Liver (tissue), 9 donors: ENCODE data around the gene BCAP31. TPM values are rescaled to one million over a fixed set of nuclear protein-coding genes. Genes with fewer than 3 reads are reported as not detected.

Source experiments
- DNase-seq: peaks from one replicate; pipeline ENCODE4 v3.0.0-alpha.2; 2017; ENCODE audit warnings: low spot score
- H3K27ac ChIP-seq, 2 donors: one replicate each; pipeline ENCODE4 v1.7.0; 2013; ENCODE audit warnings: inconsistent platforms in 2 of 2, low read length in 2 of 2, control low read depth in 1 of 2, low read depth in 1 of 2, mild to moderate bottlenecking in 1 of 2
- H3K27me3 ChIP-seq, 4 donors: one replicate each; pipeline versions ENCODE4 v1.6.1 to v1.7.0; 2013; ENCODE audit warnings: low read length in 3 of 4, inconsistent platforms in 1 of 4, mild to moderate bottlenecking in 1 of 4, moderate library complexity in 1 of 4; ENCODE audit not compliant: control insufficient read depth in 4 of 4, insufficient read depth in 4 of 4
- H3K36me3 ChIP-seq, 4 donors: one replicate each; pipeline versions ENCODE4 v1.6.1 to v1.7.0; 2013; ENCODE audit warnings: low read length in 3 of 4, mild to moderate bottlenecking in 3 of 4, low read depth in 1 of 4, moderate library complexity in 1 of 4; ENCODE audit not compliant: control insufficient read depth in 4 of 4, insufficient read depth in 3 of 4
- H3K4me1 ChIP-seq, 4 donors: one replicate each; pipeline versions ENCODE4 v1.6.1 to v1.7.0; 2013; ENCODE audit warnings: low read length in 3 of 4, mild to moderate bottlenecking in 3 of 4, moderate library complexity in 1 of 4; ENCODE audit not compliant: control insufficient read depth in 4 of 4, insufficient read depth in 4 of 4
- H3K4me3 ChIP-seq, 3 donors: one replicate each; pipeline versions ENCODE4 v1.6.1 to v1.7.0; 2013; ENCODE audit warnings: low read length in 3 of 3, control low read depth in 1 of 3, low read depth in 1 of 3, mild to moderate bottlenecking in 1 of 3
- H3K9ac ChIP-seq, 2 donors: one replicate each; pipeline ENCODE4 v1.7.0; 2013; ENCODE audit warnings: low read length in 2 of 2, mild to moderate bottlenecking in 2 of 2, moderate library complexity in 2 of 2, control low read depth in 1 of 2, low read depth in 1 of 2
- H3K9me3 ChIP-seq, 4 donors: one replicate each; pipeline versions ENCODE4 v1.6.1 to v1.7.0; 2013; ENCODE audit warnings: low read length in 3 of 4; ENCODE audit not compliant: control insufficient read depth in 4 of 4
- ATF3 ChIP-seq: IDR thresholded peaks from 2 replicates; pipeline ENCODE4 v1.6.1; 2016; ENCODE audit warnings: antibody characterized with exemption
- CTCF ChIP-seq: fragments of 150-350 bp; IDR thresholded peaks from 2 replicates; pipeline ENCODE4 v1.5.1; 2017; ENCODE audit warnings: improper control_type of control experiment, low read depth, low read length; ENCODE audit not compliant: missing input control
- EGR1 ChIP-seq, 2 donors: IDR thresholded peaks; 2 replicates each; pipeline ENCODE4 v1.6.1; 2016 to 2018; ENCODE audit warnings: antibody characterized with exemption in 2 of 2, low read depth in 2 of 2
- FOXA1 ChIP-seq: IDR thresholded peaks from 2 replicates; pipeline ENCODE4 v1.6.1; 2016; ENCODE audit warnings: antibody characterized with exemption
- FOXA2 ChIP-seq: IDR thresholded peaks from 2 replicates; pipeline ENCODE4 v1.6.1; 2016; ENCODE audit warnings: antibody characterized with exemption
- HNF4A ChIP-seq, 2 donors: conservative IDR thresholded peaks; 2 replicates each; pipeline ENCODE4 v1.6.1; 2016; ENCODE audit warnings: antibody characterized with exemption in 2 of 2, mild to moderate bottlenecking in 2 of 2
- JUND ChIP-seq, 2 donors: IDR thresholded peaks; 2 replicates each; pipeline ENCODE4 v1.6.1; 2016; ENCODE audit warnings: antibody characterized with exemption in 2 of 2
- MAX ChIP-seq: IDR thresholded peaks from 2 replicates; pipeline ENCODE4 v1.6.1; 2016; ENCODE audit warnings: antibody characterized with exemption
- NR2F2 ChIP-seq: IDR thresholded peaks from 2 replicates; pipeline ENCODE4 v1.6.1; 2016; ENCODE audit warnings: antibody characterized with exemption
- RAD21 ChIP-seq, 2 donors: IDR thresholded peaks; 2 replicates each; pipeline ENCODE4 v1.6.1; 2016; ENCODE audit warnings: antibody characterized with exemption in 2 of 2, mild to moderate bottlenecking in 2 of 2
- REST ChIP-seq: IDR thresholded peaks from 2 replicates; pipeline ENCODE4 v1.6.1; 2016; ENCODE audit warnings: antibody characterized with exemption, mild to moderate bottlenecking
- RXRA ChIP-seq, 2 donors: IDR thresholded peaks; 2 replicates each; pipeline ENCODE4 v1.6.1; 2017 to 2018; ENCODE audit warnings: antibody characterized with exemption in 2 of 2, mild to moderate bottlenecking in 1 of 2
- TAF1 ChIP-seq: conservative IDR thresholded peaks from 2 replicates; pipeline ENCODE4 v1.6.1; 2016; ENCODE audit warnings: antibody characterized with exemption, mild to moderate bottlenecking
- YY1 ChIP-seq: IDR thresholded peaks from 2 replicates; pipeline ENCODE4 v1.6.1; 2016; ENCODE audit warnings: antibody characterized with exemption, mild to moderate bottlenecking
- WGBS: extraction: QIAGEN DNeasy Blood & Tissue Kit; methylation state at CpG from one replicate; pipeline ENCODE4 v1.1.7; 2013; 5-methylcytosine and 5-hydroxymethylcytosine counted together
- polyA plus RNA-seq, 2 donors: library from polyadenylated mRNA; stranded (reverse) in 1 of 2; unstranded in 1 of 2; fragments of 200-250 nt in 1 of 2; fragments of >200 nt in 1 of 2; fragmentation: Nextera tagmentation in 1 of 2; extraction: Ambion mirVana in 1 of 2; gene quantifications; one replicate each; pipeline versions ENCODE4 v1.2.1 to v1.2.3, GENCODE V29; 2013 to 2015
- total RNA-seq, 2 donors: library from RNA; depleted of rRNA; stranded (reverse); fragments of >200 nt; gene quantifications; one replicate each; pipeline ENCODE4 v1.2.3, GENCODE V29; 2014
- TF ChIP-seq, protein P1 (sequence below): IDR thresholded peaks from 2 replicates; pipeline ENCODE4 v1.6.1; 2016; ENCODE audit warnings: antibody characterized with exemption
- donor health status: healthy.
- donor health status: healthy.
- donor health status: healthy.
- donor health status: healthy.
- donor health status: healthy.

The BCAP31 gene
- total and polyA plus RNA-seq, 4 donors, result 64.6 to 158 (median 119) TPM

GRCh38 chrX:153662266-153662665 lies 61.9 kb downstream of the BCAP31 start:
- WGBS, result 10% methylated on average over 31 of the region's 31 CpGs
- H3K9me3 ChIP-seq, result no peaks in the 10 kb centered on the region
- no peak overlapping the region for H3K9ac ChIP-seq
- TF ChIP-seq FOXA2 (no peak), RXRA (IDR thresholded peaks at IDR 0.05) (no peak), RAD21 (IDR thresholded peaks at IDR 0.05) (peak; percentile 26 to 57), NR2F2 (no peak), CTCF (peak; percentile 8), HNF4A (conservative IDR thresholded peaks at IDR 0.05) (no peak), REST (no peak)
- H3K4me3 ChIP-seq, result no peak overlapping the region
- DNase-seq, result peak; percentile 61
- H3K36me3 ChIP-seq, result no peaks in the 10 kb centered on the region
- H3K4me1 ChIP-seq, result peaks cover 0 to 5% (median 0%) of the 10 kb centered on the region in 4 donors
- H3K27me3 ChIP-seq, result peaks cover 0 to 3% (median 0%) of the 10 kb centered on the region in 4 donors
- H3K27ac ChIP-seq, result no peak overlapping the region

GRCh38 chrX:153659268-153659667 lies 64.9 kb downstream of the BCAP31 start:
- H3K27me3 ChIP-seq, result no peaks in the 10 kb centered on the region
- H3K9ac ChIP-seq, result no peak overlapping the region
- H3K9me3 ChIP-seq, result no peaks in the 10 kb centered on the region
- 96% methylated on average over 3 of the region's 3 CpGs for WGBS
- H3K36me3 ChIP-seq, result no peaks in the 10 kb centered on the region
- no peak for DNase-seq
- TF ChIP-seq YY1, result no peak
- no peak for TF ChIP-seq MAX
- TF ChIP-seq JUND (IDR thresholded peaks at IDR 0.05), result no peak
- TF ChIP-seq TAF1, result no peak
- no peak for TF ChIP-seq CTCF
- no peak for TF ChIP-seq EGR1 (IDR thresholded peaks at IDR 0.05; ENCODE audit: low read depth in 2 of 2)
- TF ChIP-seq ATF3, result no peak
- TF ChIP-seq, protein P1, sequence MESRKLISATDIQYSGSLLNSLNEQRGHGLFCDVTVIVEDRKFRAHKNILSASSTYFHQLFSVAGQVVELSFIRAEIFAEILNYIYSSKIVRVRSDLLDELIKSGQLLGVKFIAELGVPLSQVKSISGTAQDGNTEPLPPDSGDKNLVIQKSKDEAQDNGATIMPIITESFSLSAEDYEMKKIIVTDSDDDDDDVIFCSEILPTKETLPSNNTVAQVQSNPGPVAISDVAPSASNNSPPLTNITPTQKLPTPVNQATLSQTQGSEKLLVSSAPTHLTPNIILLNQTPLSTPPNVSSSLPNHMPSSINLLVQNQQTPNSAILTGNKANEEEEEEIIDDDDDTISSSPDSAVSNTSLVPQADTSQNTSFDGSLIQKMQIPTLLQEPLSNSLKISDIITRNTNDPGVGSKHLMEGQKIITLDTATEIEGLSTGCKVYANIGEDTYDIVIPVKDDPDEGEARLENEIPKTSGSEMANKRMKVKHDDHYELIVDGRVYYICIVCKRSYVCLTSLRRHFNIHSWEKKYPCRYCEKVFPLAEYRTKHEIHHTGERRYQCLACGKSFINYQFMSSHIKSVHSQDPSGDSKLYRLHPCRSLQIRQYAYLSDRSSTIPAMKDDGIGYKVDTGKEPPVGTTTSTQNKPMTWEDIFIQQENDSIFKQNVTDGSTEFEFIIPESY, result no peak
- no peak for TF ChIP-seq FOXA2
- TF ChIP-seq NR2F2, result no peak
- no peak for TF ChIP-seq FOXA1
- no peak overlapping the region for H3K27ac ChIP-seq
- peaks cover 0 to 5% (median 0%) of the 10 kb centered on the region in 4 donors for H3K4me1 ChIP-seq
- H3K4me3 ChIP-seq, result no peak overlapping the region
